ENCODE data around the gene XRN2.
"Not testable (repeated sequence)": the region's sequence is repeated elsewhere in the genome, so short reads cannot be mapped to it uniquely, and the experiment has no call there.

Gene XRN2

DNA sequence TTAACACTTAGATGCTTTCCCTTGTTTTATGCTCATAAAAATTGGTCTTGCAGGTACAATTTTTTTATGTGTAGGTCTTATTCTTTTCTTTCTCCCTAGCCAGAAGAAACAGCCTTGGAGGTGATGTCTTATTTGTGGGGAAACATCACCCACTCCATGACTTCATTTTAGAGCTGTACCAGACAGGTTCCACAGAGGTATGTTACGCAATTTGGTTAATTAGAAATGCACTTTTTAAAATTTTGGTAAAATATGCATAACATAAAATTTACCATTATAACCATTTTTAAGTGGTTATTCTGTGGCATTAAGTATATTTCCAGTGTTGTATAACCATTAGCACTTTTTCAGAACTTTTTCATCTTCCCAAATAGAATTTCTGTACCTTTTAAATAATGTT, 52.9 kb downstream of the XRN2 start:
- DNase-seq, result no peak

DNA sequence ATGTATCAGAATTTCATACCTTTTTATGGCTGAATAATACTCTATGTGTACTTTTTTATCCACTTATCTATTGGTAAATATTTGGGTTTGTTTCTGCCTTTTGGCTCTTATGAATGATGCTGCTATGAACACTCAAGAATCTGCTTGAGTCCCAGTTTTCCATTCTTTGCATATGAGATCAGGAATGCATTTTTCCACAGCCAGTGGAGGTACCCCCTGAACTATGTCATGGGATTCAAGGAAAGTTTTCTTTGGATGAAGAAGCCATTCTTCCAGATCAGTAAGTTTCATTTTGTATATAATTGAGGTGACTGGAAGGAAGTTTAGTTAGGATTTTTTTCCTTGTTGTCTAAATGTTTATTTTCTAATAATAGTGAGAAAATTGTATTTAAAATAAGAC, 53.3 kb downstream of the XRN2 start:
- no peak for DNase-seq

DNA sequence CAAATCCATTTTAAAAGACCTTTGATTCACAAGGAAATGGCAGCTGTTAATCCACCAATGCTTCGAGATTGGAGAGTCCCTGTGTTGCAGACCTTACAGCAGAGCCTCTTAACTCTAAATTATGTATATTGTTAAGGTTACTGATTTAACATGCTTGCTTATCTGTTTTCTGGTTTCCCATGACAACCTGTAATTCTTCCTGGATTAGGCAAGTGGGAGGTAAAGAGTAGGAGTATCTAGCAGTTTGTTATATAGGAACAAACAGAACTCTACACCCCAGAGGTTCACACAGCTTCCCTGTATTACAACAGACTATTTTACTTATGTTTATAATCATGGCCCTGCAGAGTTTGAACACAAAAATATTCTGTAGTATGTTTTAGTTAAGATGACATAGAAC, 54.7 kb downstream of the XRN2 start:
- no peak for DNase-seq

DNA sequence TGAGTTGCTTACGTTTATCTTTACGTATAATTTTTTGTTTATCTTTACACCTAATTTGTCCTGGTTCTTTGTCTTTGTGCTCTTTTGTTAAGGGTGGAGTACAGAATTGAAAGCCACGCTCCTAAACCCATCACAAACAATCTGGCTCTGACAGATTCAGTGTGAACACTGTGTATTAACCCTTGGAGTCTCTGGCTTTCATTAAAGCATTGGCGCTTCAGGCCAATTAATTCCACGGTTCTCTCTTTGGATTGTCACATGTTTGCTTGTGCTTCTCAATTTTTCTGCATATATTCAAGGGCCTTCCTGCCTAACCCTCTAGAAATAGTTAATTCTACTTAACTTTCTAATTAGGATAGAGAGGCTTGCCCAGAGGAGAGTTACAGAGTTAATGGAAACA, 55.6 kb downstream of the XRN2 start:
- DNase-seq, result no peak

DNA sequence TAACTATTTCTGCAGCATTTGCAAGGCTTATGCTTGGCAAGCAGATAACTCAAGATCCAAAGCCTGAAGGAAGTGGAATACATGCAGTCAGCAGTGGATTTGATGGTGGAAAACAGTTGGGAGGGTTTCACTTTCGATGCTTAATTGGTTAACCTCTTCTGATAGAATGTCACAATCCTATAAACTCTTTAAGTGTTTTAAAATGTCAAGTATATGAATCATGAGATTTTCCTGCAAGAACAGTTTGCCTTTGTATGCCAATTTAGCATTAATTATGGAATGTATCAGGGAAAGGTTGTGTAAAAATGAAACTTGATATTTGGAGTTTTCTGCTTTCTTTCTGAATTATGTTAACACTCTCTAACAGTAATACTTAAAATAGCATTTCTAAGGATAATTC, 57.6 kb downstream of the XRN2 start:
- DNase-seq, result no peak

DNA sequence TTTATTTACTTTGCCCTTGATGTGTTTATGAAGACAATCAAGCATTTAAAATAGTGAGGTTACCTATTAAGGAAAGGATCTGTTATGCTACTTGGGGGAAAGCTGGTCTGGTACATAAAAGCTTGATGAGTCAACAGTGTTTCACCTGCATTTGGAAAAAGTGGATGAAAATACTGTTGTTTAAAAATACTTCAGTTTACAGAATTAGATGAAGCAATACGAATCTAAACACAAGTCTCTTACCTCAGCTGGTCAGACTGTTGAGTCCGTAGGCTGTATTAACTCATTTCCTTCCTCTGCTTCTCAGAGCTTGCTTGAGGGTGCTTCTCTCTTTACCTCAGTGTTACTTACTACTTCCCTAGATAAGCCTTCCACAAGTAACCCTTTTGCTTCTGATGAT, 58.1 kb downstream of the XRN2 start:
- no peak for DNase-seq

DNA sequence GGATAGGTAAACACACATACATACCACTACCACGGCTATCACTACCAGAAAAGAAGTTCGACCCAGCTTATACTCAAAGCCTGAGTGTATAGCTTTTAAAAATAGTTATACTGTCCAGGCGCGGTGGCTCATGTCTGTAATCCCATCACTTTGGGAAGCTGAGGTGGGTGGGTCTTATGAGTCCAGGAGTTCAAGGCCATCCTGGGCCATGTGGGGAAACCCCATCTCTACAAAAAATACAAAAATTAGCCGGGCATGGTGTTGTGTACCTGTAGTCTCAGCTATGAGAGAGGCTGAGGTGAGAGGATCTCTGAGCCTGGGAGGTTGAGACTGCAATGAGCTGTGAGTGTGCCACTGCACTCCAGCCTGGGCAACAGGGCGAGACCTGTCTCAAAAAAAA, 61.3 kb downstream of the XRN2 start:
- DNase-seq, result no peak

DNA sequence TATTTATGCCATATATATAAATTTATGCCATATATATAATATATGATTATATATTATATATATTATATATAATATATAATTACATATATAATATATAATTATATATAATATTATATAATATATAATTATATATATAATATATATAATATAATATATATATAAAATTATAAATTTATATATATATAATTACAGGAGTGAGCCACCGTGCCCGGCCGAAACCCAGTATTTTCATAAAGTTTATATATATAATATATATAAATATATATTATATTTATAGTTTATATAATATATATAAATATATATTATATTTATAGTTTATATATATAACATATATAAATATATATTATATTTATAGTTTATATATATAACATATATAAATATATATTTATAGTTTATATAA, 62.6 kb downstream of the XRN2 start:
- no peak for DNase-seq

DNA sequence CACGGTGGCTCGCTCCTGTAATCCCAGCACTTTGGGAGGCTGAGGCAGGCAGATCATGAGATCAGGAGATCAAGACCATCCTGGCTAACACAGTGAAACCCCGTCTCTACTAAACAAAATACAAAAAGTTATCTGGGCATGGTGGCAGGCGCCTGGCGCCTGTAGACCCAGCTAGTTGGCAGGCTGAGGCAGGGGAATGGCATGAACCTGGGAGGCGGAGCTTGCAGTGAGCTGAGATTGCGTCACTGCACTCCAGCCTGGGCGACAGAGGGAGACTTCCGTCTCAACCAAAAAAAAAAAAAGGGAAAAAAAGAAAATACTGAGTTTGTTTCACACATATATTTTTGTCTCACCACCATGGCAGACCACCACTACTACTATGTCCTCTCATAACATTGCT, 63.1 kb downstream of the XRN2 start:
- not testable (repeated sequence) for DNase-seq

DNA sequence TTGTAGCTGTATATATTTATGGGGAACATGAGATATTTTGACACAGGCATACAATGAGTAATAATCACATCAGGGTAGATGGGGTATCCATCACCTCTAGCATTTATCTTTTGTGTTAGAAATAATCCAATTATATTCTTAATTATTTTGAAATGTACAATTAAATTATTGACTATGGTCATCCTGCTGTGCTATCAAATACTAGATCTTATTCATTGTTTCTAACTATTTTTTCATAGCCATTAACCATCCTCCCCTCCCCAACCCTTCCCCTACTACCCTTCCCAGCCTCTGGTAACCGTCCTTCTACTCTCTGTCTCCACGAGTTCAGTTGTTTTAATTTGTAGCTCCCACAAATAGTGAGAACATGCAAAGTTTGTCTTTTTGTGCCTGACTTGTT, 65.7 kb downstream of the XRN2 start:
- no peak for DNase-seq

DNA sequence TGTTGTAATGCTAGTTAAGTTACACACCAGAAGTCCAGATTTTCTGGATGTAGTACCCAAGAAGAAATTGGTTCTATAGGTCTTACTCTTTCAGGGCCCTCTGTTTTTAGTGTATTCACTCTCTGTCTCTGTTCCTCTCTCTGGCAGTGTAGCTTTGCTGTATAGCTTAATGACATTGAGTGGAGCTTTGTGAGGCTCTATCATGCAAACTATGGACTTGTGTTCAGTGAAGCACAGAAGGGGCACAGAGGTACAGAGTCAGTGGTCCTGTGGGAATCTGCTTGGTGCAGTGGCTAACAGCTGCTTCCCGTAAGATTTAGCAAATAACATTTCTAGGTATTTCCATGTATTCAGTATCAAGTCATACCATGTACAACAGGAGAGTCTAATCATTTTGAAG, 68.1 kb downstream of the XRN2 start:
- no peak for DNase-seq

DNA sequence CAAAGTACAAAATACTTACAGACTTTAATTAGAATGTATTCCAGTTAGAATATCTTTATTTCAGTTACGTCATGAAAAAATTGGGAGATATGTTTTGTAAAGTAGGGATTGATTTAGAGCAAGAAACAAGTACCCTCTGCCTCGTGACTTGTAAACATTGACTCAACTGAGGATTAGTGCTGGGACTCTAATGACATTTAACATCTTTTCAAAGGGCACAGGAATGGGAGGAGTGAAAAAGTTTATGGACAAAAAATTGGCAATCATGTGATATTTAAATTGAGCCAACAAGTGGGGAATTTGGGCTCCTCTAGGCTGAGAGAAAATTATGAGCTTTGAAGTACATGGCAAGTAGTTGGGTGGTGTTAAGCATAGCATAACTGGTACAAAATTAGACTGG, 68.9 kb downstream of the XRN2 start:
- no peak for DNase-seq

DNA sequence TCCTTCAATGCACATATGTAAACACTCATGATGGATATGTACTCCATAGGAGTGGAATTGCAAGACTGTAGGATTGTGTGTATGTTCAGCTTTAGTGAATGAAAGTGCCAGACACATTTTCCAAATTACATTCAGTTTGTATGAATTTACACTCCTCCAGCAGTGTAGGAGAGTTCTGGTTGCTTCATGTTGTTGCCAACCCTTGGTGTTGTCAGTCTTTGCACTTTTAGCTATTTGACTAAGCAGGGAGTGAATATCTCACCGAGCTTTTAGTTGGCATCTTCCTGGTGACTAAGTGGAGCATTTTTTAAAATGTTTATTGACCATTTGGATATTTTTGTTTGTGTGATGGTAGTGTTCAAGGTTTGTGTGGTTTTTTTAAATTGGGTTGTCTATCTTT, 70.3 kb downstream of the XRN2 start:
- no peak for DNase-seq

DNA sequence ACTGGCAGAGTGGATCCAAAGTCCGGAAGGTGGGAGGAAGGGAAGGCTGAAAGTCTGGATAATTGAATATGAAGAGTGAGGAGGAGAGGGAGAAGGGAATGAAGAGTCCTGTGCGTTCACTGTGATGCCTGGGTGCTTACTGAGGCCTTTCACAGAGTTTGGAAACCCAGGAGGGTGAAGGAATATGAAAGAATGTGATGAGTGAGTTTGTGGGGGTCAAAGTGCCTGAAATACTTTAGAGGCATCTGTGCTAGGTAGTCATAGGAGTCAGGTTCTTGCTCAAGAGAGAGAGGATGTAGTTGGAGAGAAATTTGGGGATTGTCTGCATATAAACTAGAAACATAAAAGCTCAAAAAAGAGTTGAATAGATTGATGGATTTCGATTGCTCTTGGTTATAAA, 73.5 kb downstream of the XRN2 start:
- no peak for DNase-seq

DNA sequence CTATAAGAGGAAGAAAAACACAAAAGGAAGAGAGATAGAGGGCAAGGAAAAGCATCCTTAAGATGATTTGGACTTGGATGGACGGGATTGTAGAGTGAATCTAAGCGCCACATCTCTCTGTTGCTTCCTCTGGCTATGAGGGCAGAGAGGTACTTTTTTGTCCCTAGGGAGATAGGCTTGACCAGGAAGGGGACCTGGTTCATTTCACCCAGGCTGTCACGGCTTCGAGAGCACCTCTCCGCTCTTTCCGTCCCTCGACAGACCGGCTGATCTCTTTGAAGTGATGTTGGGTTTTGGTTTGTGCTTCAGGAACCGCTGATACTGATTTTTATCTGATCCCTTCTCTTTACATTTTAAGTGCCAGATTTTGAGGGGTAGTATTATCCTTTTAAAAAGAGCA, 74.6 kb downstream of the XRN2 start:
- DNase-seq, result no peak

DNA sequence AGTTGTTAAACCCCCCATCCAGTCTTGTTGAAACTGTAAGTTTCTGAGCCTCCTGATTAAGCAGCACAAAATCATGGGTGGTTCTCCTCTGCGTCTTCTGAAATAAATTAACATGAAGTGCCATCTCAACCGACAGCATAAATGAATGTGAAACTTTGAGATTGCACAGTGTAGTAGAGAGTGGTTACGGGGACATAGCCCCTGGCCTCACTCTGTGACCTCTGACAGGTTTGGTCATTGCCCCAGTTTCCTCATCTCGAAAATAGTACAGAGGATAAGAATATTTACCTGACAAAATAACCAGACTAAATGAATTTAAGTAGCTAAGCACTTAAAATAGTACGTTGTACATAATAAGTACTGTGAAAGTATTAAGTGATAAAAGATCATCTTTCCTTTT, 75.1 kb downstream of the XRN2 start:
- DNase-seq, result no peak

DNA sequence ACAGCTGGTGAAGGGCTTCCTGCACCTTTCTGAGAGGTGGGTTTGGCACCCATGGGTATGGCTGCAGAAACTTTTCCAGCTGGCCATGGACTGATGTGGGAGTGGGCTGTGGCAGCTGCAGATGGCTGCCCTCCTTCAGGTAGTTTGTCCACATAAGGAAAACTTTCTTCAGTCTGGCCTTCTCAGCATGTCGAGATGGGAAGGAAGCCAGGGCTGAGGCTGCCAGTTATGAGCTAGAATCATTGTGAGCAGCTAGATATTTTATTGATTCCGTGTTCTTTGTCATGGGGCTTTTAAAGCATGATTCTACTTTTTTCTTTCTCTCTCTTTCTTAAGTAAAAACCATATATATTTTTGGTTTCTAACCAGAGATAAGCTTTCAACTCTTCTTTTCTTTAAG, 77.6 kb downstream of the XRN2 start:
- no peak for DNase-seq

DNA sequence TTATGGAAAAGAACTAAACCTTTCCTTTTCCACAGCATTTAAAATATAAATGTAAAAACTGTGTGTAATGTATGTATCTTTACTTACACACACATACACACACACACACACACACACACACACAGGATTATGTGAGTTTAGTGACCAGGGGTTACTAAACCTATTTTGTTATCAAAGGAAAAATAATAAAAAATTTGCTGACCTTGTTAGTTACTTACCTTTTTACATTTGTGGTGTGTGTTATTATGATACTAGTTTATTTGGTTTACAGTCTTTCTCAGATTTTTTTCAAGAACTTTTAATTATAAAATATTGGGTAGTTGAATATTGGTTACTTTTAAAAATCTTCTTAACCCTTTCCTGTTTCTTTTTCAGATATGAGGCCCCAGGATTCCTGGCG, 78.5 kb downstream of the XRN2 start:
- no peak for DNase-seq

DNA sequence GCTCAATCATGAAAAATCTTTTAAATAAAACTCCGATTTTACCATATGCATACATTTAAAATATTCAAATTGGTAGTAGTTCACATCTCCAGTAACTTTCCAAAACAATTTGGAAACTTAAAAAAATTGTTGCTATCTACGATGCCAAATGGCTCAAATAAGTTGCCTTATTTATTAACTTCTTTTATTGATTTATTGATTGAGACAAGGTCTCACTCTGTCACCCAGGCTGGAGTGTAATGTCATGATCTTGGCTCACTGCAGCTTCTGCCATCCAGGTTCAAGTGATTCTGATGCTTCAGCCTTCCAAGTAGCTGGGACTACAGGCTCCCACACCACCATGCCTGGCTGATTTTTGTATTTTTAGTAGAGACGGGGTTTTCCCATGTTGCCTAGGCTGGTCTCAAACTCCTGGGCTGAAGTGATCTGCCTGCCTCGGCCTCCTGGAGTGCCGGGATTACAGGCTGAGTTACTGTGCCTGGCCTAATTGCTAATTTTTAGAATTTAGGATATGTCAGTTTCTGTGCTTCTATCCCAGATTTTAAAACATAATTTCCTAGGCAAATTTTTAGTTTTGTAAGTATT, 81.3 kb downstream of the XRN2 start:
- no peak for DNase-seq

DNA sequence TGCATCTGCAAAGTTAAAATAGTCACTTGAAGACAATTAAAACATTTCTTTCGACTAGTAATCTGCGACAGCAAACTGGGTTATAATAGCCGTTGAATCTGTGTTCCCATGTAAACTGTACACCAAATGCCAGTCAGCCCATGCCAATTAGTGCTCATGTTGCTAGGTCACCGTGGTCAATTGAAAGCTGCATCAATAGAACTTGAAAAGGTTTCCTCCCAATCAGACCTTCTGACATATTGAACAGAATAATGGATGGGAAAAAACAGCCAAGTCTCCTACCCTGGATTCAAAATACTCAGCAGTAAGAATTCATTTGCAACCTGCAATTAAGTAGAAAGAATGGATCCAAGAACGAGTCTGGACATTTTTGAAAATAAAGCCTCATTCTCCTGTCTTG, 83.0 kb downstream of the XRN2 start:
- no peak for DNase-seq

DNA sequence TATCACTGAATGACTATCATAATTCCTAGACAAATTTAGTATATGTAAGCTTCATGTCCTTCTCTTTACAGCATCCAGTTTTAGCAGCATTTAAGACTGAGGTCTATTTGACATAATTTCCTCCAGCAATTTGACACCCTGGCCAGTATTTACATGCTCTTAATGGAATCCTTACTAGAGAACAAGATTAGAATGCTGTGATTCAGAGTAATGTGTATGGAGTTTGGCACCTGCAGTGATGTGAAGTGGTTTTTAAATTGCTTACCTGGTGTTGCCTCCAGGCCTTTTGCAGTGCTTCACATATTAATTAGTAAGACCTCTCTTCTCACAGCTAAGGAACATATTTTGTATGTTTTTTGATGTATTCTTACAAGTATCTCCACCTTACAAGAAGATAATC, 84.4 kb downstream of the XRN2 start:
- DNase-seq, result no peak

DNA sequence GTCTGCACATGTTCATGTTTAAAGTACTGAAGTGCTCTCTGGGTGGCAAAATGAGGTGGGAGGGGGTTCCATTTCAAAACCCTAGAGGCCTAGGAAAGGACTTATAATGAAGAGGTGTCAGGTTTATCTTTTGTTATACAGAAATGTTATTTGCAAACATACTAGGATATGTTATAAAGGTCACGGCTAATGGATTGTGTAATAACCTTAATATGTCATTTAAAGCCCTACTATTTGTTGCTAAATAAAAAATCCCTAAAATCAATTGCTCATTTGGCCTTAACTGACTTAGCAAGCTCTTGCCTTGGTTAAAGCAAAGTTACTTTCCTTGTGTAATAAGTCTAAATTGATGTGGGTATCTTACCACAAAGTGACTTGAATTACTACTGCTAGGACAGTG, 85.4 kb downstream of the XRN2 start:
- DNase-seq, result no peak

DNA sequence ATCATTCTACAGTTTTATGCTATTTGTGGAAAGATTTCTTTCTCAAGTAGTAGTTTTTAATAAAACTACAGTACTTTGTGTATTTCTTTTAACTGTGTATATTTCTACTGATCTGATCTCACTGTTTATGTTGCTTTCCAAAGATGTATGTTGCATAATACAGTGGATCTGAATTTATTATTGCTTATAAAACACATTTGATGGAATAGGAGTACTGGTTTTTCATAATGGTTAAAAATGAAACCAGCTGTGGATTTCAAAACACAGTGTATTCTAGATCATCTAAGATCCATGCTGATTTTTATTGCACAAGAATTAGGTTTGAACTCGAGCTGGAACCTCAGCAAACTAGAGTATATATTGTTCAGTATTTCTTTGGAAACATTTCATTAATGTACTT, 86.2 kb downstream of the XRN2 start:
- DNase-seq, result no peak

DNA sequence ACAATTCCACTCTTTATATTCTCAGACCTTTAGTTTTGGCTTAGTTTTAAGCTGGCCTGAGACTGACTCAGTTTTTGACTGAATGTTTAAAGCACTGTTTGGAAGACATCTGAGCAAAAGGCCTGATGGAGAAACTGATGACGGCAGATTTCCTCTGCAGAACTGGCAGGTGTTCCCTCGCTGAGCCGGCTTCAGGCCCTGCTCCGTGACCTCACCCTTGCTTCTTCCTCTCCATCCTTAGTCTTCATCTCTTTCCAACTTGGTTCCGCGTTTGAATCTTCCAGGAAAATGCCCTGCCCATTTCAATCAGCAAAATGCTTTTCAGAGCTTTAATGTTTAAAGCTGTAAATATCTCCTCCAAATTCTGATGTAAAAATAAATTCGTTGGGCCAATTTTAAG, 87.6 kb downstream of the XRN2 start:
- no peak for DNase-seq

DNA sequence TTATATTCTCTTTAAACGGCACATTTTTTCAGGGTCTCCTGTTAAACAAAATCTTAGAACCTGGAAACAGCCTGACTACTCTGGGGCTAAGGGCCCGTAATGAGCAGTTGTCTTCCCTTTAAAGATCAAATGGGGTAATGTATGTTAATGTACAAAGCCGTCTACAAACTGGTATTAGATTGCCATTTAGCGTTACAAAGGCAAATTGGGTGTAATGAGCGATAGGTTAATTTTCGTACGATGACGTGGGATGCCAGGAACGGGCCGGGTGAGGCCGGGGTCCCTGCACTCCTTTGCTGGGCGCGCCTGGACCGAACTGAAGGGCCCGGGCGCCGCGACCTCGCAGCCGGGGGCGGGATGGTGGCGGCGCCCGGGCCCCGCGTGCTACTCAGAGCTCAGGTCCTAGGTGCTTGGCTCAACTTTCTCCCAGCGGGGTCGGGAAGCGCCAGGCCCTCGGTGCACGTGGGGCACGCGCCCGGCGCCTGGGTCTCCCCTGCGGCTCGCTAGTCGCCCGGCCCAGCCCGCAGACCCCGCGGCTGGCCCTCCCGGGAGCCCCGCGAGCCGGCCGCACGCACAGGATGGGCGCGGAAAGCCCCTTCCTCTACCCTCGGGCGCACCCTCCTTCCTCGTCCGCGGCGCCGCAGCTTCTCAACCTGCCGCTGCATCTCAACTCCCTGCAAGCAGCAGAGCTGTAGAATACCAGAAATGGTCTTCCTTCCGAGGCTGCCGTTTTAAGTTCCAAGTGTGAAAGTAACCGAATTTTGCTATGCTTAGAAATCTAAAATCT, 88.2 kb downstream of the XRN2 start:
- DNase-seq, result no peak
